ENCODE data around the gene ADAMTS16.

The ADAMTS16 gene

DNA sequence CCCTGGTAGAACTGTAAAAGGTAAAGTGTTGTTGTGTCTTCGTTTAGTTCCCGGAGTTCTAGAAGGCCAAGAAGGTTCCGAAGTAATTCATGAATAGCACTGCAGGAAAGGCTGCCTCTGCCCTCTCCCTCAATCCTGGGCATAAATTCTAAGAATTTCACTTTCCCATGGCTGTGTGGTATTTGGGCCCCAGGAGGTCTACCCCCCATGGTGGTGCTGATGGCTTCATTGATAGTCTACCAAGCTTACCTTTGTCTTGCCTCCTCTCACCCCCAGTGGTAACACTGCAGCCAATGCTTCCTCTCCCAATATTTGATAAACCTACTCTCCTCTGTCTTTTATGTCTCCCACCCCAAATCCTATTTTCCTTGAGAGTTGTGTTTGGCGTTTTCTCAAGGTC, 39.5 kb downstream of the ADAMTS16 start:
- ATAC-seq = no peak
- TF ChIP-seq, protein P1, sequence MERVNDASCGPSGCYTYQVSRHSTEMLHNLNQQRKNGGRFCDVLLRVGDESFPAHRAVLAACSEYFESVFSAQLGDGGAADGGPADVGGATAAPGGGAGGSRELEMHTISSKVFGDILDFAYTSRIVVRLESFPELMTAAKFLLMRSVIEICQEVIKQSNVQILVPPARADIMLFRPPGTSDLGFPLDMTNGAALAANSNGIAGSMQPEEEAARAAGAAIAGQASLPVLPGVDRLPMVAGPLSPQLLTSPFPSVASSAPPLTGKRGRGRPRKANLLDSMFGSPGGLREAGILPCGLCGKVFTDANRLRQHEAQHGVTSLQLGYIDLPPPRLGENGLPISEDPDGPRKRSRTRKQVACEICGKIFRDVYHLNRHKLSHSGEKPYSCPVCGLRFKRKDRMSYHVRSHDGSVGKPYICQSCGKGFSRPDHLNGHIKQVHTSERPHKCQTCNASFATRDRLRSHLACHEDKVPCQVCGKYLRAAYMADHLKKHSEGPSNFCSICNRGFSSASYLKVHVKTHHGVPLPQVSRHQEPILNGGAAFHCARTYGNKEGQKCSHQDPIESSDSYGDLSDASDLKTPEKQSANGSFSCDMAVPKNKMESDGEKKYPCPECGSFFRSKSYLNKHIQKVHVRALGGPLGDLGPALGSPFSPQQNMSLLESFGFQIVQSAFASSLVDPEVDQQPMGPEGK (CRISPR knock-in tag; IDR thresholded peaks at IDR 0.05; ENCODE audit: borderline replicate concordance) = no peak
- TF ChIP-seq RARB (CRISPR knock-in tag; IDR thresholded peaks at IDR 0.05) (no peak), PPARA (CRISPR knock-in tag; IDR thresholded peaks at IDR 0.05; ENCODE audit: borderline replicate concordance) (no peak), CREB5 (CRISPR knock-in tag; IDR thresholded peaks at IDR 0.05; ENCODE audit: low read depth) (no peak), ZNF8 (CRISPR knock-in tag; IDR thresholded peaks at IDR 0.05) (no peak)

DNA sequence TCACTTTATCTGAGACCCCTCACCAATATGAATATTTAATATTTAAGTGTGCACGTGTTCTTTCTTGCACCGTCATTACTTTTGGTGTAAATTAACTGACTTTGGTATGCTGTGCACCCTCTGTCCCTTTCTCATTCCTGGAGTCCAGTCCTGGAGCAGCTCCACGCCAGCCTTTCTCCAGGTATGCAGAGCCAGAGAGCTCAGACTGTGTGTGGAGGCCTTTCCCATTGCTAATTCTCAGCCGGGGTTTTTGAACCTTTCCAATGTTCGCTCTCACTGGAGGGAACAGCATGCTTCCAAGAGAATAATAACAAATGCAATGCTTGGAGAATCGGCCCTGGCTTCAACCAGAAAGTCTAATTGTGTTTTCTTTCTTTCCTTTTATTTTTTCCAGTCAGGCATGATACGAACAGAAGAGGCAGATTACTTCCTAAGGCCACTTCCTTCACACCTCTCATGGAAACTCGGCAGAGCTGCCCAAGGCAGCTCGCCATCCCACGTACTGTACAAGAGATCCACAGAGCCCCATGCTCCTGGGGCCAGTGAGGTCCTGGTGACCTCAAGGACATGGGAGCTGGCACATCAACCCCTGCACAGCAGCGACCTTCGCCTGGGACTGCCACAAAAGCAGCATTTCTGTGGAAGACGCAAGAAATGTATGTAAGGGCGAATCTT, 41.7 kb downstream of the ADAMTS16 start:
- TF ChIP-seq SNAI2 (CRISPR knock-in tag; IDR thresholded peaks at IDR 0.05) = no peak
- no peak for TF ChIP-seq PPARA (CRISPR knock-in tag; IDR thresholded peaks at IDR 0.05; ENCODE audit: borderline replicate concordance)
- TF ChIP-seq BACH2 (CRISPR knock-in tag; IDR thresholded peaks at IDR 0.05; ENCODE audit: borderline replicate concordance) = no peak
- no peak for TF ChIP-seq ZFP3 (CRISPR knock-in tag; IDR thresholded peaks at IDR 0.05)
- TF ChIP-seq RARB (CRISPR knock-in tag; IDR thresholded peaks at IDR 0.05) = no peak
- no peak for TF ChIP-seq OSR1 (CRISPR knock-in tag; IDR thresholded peaks at IDR 0.05)
- no peak for TF ChIP-seq ESRRG (CRISPR knock-in tag; IDR thresholded peaks at IDR 0.05)
- TF ChIP-seq TOX (CRISPR knock-in tag; IDR thresholded peaks at IDR 0.05; ENCODE audit: borderline replicate concordance) = no peak
- TF ChIP-seq ZNF70 (CRISPR knock-in tag; IDR thresholded peaks at IDR 0.05) = no peak
- TF ChIP-seq, protein P2, sequence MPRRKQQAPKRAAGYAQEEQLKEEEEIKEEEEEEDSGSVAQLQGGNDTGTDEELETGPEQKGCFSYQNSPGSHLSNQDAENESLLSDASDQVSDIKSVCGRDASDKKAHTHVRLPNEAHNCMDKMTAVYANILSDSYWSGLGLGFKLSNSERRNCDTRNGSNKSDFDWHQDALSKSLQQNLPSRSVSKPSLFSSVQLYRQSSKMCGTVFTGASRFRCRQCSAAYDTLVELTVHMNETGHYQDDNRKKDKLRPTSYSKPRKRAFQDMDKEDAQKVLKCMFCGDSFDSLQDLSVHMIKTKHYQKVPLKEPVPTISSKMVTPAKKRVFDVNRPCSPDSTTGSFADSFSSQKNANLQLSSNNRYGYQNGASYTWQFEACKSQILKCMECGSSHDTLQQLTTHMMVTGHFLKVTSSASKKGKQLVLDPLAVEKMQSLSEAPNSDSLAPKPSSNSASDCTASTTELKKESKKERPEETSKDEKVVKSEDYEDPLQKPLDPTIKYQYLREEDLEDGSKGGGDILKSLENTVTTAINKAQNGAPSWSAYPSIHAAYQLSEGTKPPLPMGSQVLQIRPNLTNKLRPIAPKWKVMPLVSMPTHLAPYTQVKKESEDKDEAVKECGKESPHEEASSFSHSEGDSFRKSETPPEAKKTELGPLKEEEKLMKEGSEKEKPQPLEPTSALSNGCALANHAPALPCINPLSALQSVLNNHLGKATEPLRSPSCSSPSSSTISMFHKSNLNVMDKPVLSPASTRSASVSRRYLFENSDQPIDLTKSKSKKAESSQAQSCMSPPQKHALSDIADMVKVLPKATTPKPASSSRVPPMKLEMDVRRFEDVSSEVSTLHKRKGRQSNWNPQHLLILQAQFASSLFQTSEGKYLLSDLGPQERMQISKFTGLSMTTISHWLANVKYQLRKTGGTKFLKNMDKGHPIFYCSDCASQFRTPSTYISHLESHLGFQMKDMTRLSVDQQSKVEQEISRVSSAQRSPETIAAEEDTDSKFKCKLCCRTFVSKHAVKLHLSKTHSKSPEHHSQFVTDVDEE (CRISPR knock-in tag; IDR thresholded peaks at IDR 0.05) = no peak
- TF ChIP-seq ZNF8 (CRISPR knock-in tag; IDR thresholded peaks at IDR 0.05) = no peak
- TF ChIP-seq, protein P3, sequence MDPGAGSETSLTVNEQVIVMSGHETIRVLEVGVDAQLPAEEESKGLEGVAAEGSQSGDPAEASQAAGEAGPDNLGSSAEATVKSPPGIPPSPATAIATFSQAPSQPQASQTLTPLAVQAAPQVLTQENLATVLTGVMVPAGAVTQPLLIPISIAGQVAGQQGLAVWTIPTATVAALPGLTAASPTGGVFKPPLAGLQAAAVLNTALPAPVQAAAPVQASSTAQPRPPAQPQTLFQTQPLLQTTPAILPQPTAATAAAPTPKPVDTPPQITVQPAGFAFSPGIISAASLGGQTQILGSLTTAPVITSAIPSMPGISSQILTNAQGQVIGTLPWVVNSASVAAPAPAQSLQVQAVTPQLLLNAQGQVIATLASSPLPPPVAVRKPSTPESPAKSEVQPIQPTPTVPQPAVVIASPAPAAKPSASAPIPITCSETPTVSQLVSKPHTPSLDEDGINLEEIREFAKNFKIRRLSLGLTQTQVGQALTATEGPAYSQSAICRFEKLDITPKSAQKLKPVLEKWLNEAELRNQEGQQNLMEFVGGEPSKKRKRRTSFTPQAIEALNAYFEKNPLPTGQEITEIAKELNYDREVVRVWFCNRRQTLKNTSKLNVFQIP (CRISPR knock-in tag; IDR thresholded peaks at IDR 0.05; ENCODE audit: borderline replicate concordance, low read depth) = no peak
- TF ChIP-seq CREB5 (CRISPR knock-in tag; IDR thresholded peaks at IDR 0.05; ENCODE audit: low read depth) = no peak
- TF ChIP-seq ZFP30 (CRISPR knock-in tag; IDR thresholded peaks at IDR 0.05) = no peak
- TF ChIP-seq TCF4 (CRISPR knock-in tag; IDR thresholded peaks at IDR 0.05; ENCODE audit: borderline replicate concordance) = no peak
- no peak for ATAC-seq

DNA sequence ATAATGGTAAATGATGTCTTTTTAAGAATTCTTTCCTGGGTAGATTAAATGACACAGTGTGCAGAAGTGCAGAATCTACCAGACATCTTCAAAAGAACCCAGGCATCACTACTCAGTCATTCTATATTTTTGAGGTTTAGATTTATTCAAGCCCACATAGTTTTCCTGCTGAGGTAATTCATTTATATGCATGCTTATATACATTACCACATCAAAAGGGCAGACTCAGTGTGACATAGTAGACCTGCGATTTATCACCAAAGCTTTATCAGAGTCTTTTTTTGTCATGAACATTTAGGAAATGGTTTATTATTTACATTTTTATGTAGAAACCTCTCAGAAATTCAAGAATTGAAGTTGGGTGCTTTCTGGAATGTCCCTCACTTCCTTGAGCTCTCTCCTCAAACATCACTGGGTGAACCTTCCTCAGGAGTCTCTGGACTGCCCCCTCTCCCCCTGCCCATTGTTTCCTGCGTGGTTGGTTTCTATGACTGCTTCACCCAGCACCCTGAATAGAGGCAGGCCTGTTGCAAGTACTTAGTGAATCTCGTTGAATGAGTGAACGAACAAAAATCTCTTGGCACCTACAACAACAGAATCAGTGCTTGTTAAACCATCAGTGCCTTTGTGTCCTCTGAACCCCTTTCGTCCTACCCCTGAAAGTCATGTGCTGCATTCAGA, 42.5 kb downstream of the ADAMTS16 start:
- no peak for ATAC-seq
- TF ChIP-seq ZFP30 (CRISPR knock-in tag; IDR thresholded peaks at IDR 0.05) = no peak
- TF ChIP-seq, protein P2 (CRISPR knock-in tag; IDR thresholded peaks at IDR 0.05) = no peak
- TF ChIP-seq ESRRG (CRISPR knock-in tag; IDR thresholded peaks at IDR 0.05) = no peak
- no peak for TF ChIP-seq PPARA (CRISPR knock-in tag; IDR thresholded peaks at IDR 0.05; ENCODE audit: borderline replicate concordance)
- no peak for TF ChIP-seq TOX (CRISPR knock-in tag; IDR thresholded peaks at IDR 0.05; ENCODE audit: borderline replicate concordance)
- TF ChIP-seq ZC3H10 (CRISPR knock-in tag; IDR thresholded peaks at IDR 0.05) = no peak
- no peak for TF ChIP-seq TCF4 (CRISPR knock-in tag; IDR thresholded peaks at IDR 0.05; ENCODE audit: borderline replicate concordance)
- TF ChIP-seq ZNF8 (CRISPR knock-in tag; IDR thresholded peaks at IDR 0.05) = no peak
- no peak for TF ChIP-seq BACH2 (CRISPR knock-in tag; IDR thresholded peaks at IDR 0.05; ENCODE audit: borderline replicate concordance)
- no peak for TF ChIP-seq RARB (CRISPR knock-in tag; IDR thresholded peaks at IDR 0.05)
- TF ChIP-seq ARNTL (CRISPR knock-in tag; IDR thresholded peaks at IDR 0.05; ENCODE audit: borderline replicate concordance, low read depth) = no peak
- TF ChIP-seq SNAI2 (CRISPR knock-in tag; IDR thresholded peaks at IDR 0.05) = no peak
- no peak for TF ChIP-seq GLIS3 (CRISPR knock-in tag; IDR thresholded peaks at IDR 0.05)
- TF ChIP-seq ZNF70 (CRISPR knock-in tag; IDR thresholded peaks at IDR 0.05) = no peak
- no peak for TF ChIP-seq OSR1 (CRISPR knock-in tag; IDR thresholded peaks at IDR 0.05)
- TF ChIP-seq, protein P1 (CRISPR knock-in tag; IDR thresholded peaks at IDR 0.05; ENCODE audit: borderline replicate concordance) = no peak

Measured in SK-N-SH treated with all-trans-retinoic acid at 6 μM for 48 hours (cell line).